DMS53 treated with DMSO at 0.1 percent for 48 hours (cell line): ENCODE results near the gene CCL5.
A peak's percentile ranks its signal among the peaks of the same experiment; 100 is the strongest.

ENCODE experiments used
- DNase-seq: peaks from one replicate; lab custom pipeline; 2025; ENCODE audit not compliant: unreplicated experiment; lab: John Stamatoyannopoulos, UW

Gene CCL5

GRCh38 chr17:35868737-35869136, 11.4 kb downstream of the CCL5 start, which contains the start of gene HEATR9:
Gene HEATR9, minus strand, starts transcription at chr17:35868891. Its CDS starts 149 bp downstream, at chr17:35868742.
- no peak for DNase-seq

DNA sequence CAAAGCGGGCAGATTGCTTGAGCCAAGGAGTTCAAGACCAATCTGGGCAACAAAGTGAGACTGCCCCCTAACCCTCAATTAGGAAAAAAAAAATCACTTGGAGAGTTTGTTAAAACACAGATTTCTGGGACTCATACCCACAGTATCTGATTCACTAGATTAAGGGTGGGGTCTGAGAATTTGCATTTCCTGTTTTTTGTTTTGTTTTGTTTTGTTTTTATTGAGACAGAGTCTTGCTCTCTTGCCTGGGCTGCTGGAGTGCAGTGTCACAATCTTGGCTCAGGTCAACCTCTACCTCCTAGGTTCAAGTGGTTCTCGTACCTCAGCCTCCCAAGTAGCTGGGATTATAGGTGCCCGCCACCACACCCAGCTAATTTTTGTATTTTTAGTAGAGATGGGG, 12.6 kb downstream of the CCL5 start:
- no peak for DNase-seq

DNA sequence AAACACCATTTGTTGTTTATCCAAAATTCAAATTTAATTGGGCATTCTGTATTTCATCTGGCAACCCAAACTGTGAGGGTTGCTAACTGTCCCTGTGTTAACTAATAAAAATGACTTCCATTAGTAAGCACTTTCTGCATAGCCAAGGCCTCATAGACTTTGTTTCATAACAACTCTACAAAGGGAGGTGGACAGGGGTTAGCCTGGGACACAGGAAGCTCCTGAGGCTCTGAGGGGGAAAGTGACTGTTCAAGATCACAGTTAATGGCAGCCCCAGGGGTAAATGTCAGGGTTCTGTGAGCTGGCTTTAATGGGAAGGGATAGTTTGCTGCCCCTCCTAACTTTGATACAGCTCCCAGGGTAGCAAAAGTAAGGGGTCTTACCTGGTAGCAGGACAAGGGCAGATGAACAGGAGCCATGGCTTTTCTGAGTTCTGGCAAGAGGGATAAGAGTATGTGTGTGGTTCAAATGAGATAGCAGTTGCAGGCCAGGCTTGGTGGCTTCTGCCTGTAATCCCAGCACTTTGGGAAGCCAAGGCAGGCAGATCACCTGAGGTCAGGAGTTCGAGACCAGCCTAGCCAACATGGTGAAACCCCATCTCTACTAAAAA, 13.7 kb downstream of the CCL5 start:
- no peak for DNase-seq

DNA sequence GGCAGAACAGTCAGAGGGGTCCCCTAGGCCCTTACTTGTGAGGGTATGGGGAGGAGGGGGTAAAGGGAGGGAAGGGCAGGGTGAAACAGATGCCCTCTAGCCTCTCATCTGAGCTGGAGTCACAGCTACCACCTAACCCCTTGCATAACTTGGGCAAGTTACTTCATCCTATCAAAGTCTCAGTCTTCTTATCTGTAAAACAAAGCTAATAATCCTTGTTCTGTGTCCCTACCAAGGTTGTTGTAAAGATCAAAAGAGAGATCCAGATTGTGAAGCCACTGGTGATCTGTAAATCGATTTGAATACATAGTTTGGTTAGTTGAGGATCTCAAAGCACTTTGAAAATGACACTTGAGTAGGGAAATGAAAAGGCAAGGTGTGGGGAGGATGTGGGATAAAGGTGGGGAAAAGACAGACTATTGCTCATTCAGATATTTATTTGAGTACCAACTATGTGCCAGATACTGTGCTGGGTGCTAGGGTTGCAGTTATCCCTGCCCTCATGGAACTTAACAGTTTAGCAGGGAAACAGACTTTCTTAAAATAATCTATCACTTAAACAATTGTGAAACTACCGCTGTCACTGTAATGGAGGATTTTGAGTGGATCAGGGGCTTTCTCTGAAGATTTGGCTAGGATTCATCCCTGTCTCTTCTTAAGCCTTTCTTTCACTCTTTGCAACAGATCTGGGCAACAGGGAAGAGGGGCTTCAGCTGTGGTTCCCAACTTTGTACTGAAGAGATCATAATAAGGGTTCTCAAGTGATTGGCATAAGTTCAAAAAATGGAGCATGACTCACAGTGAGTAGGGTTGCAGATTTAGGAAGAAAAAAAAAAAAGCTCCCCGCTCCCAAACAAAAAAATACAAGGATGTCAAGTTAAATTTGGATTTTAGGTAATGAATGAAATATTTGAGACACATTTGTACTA, 14.5 kb downstream of the CCL5 start:
- no peak for DNase-seq

DNA sequence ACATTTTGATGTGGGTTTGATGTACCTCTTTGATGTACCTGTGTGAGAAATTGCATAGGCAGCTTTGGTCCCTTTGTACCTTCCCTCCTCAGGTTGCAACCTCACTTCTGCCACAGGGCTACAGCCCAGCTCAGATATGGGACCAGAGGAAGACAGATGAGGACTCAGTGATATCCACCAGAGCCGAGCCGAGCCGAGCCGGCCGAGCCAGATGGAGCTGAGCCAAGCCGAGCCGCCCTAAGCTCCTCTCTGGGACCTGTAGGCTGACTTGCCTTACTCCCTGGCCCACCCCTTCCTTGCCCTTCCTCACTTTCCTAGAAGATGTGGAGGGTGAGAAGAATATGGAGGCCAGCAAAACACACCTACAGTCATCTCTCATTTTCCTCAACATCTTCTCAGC, 15.3 kb downstream of the CCL5 start:
- no peak for DNase-seq

GRCh38 chr17:35856603-35857002, 23.6 kb downstream of the CCL5 start:
- DNase-seq = no peak

DNA sequence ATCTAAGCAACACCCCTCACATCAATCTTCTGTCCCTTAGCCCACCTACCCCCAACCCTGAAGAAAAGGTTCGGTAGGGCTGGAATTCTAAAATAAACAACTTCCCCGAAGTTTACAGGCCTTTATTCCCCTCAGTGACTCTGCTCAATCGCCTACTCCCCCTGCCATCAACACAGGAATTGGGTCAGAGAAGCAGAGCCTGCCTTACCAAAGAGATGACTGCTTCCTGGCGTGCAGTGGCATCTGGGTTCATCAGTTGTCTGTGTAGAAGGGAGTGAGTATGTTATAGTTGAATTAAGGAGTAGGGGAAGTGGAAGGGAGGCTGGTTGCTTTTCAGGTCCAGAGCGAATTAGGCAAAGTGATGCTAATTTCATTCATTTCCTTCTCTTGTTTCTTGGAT, 24.2 kb downstream of the CCL5 start:
- DNase-seq = no peak

DNA sequence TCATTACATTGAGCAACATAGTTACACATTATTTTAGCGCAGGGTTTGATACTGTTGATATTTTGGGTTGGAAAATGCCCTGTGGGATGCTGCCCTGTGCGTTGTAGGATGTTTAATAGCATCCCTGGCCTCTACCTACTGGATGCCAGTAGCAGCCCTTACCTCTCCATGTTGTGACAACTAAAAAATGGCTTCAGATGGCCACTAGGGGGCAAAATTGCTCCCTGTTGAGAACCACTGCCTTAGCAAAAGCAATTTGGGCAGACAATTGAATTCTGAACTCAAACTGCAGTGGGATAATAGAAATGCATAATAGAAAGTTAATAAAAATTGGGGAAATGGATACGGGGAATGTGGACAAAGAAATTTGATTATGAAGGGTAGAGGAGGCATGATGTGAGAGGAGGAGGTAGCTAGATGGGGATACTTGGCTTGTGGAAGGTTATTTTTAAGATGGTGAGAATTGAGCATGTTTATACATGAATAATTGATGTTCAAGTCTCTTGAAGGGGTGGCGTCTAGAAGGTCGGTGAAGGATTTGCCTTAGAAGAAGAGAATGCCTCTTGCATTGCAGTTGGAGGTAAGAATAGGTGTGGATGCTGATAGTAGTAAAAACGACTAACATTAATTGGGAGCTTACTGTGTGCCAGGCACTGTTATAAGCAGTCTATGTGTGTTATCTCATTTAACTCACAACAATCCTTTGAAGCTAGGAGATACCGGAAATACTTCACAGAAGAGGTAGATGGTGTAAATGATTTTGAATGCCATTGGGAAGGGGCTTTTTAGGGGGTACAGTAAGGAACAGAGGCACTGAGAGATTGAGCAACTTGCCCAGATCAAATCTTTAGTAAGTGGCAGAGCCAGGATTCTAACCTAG, 30.5 kb downstream of the CCL5 start:
- DNase-seq = peak; percentile 33

DNA sequence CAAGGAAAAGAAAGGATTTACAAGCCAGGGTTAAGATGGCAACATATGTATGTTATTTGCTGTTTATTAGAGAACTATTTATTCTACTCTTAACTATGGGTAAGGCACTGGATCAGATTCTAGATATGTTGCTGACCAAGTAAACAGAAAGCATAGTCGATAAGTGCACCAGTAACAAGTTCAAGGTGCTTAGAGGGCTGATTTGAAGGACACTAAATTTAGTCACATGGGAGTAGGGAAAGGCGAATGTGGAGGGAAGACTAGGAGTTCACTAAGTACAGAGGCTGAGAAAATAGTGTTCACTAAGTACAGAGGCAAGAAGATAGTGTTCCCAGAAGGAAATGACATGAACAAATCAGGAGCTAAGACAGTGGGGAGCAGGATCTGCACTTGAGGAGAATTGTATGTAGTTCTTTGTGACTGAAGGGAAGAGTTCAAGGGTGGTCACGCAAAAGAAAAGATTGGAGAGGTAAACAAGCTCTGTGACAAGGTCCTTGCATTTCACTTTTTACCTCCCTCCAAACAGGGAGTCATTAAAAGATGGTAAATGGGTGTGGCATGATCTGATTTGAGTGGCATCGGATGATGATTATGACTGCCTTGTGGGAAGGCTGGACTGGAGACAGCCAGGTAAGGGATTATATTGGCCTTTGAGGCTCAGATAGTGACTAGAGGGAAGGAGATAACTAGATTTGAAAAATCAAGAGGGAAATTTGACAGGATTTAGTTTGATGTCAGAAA, 32.4 kb downstream of the CCL5 start:
- DNase-seq = no peak

GRCh38 chr17:35847006-35847405, 33.2 kb downstream of the CCL5 start:
- DNase-seq = no peak

DNA sequence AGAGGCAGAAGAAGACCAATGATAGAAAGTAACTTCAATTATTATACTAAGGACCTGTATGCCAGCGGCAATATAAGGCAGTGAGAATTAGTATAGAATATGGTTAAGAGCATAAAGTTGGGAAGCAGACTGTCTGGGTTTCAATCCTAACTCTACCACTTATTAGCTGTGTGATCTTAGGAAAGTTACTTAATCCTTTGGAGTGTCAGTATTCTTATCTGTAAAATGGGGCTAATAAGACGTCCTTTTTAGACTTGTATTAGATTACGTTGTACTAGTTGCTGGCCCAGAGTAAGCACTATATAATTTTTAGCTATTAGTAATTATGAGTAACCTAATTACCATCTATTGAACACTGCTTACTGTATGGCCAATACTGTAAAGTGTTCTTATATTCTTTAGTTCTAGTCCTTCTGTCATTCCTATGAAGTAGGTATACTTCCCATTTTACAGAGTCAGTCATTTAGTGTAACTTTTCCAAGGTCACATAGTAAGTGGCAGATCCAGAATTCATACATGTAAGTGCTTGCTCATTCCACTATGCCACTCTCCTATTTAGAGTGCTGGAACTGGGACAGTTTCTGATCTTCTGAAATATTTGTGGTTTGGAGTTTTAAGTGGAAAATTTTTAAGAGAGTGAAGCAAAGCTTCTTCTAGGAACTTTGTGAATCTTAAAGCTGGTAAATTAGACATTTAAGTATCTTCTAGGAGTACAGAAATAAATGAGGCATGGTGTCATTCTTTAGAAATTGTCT, 33.9 kb downstream of the CCL5 start:
- no peak for DNase-seq

- no peak for DNase-seq
These were observed 35.6 kb downstream of the CCL5 start for GRCh38 chr17:35844547-35844946.

DNA sequence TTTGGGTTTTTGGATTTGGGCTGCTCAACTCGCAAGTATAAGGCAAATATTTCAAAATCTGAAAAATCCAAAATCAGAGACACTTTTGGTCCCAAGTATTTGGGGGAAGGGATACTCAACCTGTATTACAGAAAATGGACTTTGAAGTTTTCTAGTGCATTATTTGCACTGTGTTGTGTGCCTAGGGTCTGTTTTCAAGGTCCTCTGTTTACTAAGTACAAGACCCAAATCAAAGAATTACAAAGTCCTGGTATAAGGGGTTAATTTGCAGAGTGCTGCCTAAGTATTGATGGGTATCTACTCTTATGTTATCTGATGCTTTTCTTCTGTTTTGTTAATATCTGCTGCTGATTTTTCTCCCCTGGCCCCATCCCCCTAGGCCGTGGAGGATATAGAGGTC, 36.5 kb downstream of the CCL5 start:
- no peak for DNase-seq

- no peak for DNase-seq
These were observed 37.9 kb downstream of the CCL5 start for GRCh38 chr17:35842239-35842638.

- no peak for DNase-seq
These were observed 38.7 kb downstream of the CCL5 start for GRCh38 chr17:35841505-35841904.

- DNase-seq = no peak
These were observed 39.1 kb downstream of the CCL5 start for GRCh38 chr17:35841101-35841500.

- no peak for DNase-seq
These were observed 55.0 kb downstream of the CCL5 start for GRCh38 chr17:35825206-35825605.
